ENCODE data around the gene ELL. TPM values are rescaled to one million over a fixed set of nuclear protein-coding genes. Genes with fewer than 3 reads are reported as not detected.

The ELL gene
- total and polyA plus RNA-seq, 2 donors (not counting 3 experiments of a cell fraction or from before 2014, with no cell fraction given): 9.9 to 18.2 TPM

DNA sequence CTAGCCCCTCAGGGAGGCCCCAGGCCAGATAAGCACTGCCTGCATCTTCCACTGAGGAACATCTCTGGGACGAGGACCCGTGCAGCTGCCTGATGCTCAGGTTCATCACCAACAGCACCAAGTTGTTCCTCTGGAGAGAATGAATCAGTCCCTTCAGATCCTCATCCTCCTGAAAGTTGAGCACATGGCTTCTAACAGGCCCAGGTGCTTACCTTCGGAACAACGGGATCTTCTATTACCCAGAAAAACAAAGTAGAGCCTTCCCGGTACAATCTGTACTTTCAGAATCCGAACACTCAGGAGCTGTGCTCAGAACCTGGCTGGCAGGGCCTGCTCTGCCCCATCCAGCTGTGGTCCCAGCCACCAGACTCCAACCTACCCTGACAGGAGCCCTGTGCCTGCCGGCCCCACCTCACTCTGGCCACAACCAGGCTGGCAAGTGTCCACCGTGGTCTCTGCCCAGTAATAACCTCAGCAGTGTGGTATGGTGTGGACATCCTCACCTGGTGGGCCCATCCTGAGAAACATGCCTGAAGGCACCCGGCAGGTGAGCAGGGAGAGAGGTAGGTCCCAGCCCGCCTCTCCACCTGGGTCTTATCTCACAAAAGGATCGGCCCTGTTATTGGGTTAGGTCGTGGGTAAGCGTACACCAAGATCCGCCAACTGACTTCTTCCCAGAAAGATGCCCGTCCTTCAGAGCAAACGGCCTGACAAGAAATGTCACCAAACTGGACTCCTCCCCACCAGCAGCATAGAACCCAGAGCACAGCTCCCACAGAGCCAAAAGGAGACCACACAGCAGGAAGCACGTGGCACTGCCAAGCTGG is 34.1 kb downstream of the ELL start:
- no peak for TF ChIP-seq POLR2AphosphoS5 (IDR thresholded peaks at IDR 0.05; ENCODE audit: insufficient read depth, low read depth, low read length)
- no peak for TF ChIP-seq FOS (IDR thresholded peaks at IDR 0.05; ENCODE audit: borderline replicate concordance, insufficient read depth, low read length)
- TF ChIP-seq GATA2 (IDR thresholded peaks at IDR 0.05; ENCODE audit: insufficient read depth, insufficient read length, low read depth, low read length): no peak
- no peak for TF ChIP-seq EZH2 (IDR thresholded peaks at IDR 0.05; ENCODE audit: borderline replicate concordance, low read depth, low read length, severe bottlenecking)
- TF ChIP-seq, protein P1, sequence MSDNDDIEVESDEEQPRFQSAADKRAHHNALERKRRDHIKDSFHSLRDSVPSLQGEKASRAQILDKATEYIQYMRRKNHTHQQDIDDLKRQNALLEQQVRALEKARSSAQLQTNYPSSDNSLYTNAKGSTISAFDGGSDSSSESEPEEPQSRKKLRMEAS (IDR thresholded peaks at IDR 0.05; ENCODE audit: insufficient read depth, insufficient read length): no peak
- TF ChIP-seq MYC (IDR thresholded peaks at IDR 0.05; ENCODE audit: low read depth, low read length): no peak
- Histone ChIP-seq H3K4me3 (replicated peaks in 1 of 3; ENCODE audit: insufficient read depth in 1 of 3, low read depth in 1 of 3, low read length in 3 of 3) (no peak overlapping the region), H3K27ac (ENCODE audit: insufficient read depth, low read depth, low read length) (no peak overlapping the region), H4K20me1 (replicated peaks; ENCODE audit: control insufficient read depth, extremely low read depth, insufficient read depth, low read length) (no peaks in the 10 kb centered on the region), H3K4me1 (ENCODE audit: control insufficient read depth, extremely low read depth, insufficient read depth, low read length) (peaks cover 9% of the 10 kb centered on the region), H3K36me3 (ENCODE audit: control insufficient read depth in 2 of 2, extremely low read depth in 1 of 2, insufficient read depth in 2 of 2, low read length in 2 of 2) (no peaks in the 10 kb centered on the region), H3K4me2 (ENCODE audit: insufficient read depth, low read length) (no peak overlapping the region), H3K9ac (replicated peaks; ENCODE audit: extremely low read depth, insufficient read depth, low read length) (no peak overlapping the region), H3K9me1 (replicated peaks; ENCODE audit: control insufficient read depth, extremely low read depth, insufficient read depth, low read length) (no peaks in the 10 kb centered on the region), H3K27me3 (ENCODE audit: control insufficient read depth in 2 of 2, insufficient read depth in 2 of 2, low read length in 2 of 2) (no peaks in the 10 kb centered on the region), H3K79me2 (ENCODE audit: control insufficient read depth, insufficient read depth, low read length) (peaks cover 43% of the 10 kb centered on the region), H3K9me3 (replicated peaks; ENCODE audit: control insufficient read depth, insufficient read depth, low read length) (no peaks in the 10 kb centered on the region), H2AFZ (ENCODE audit: low read depth, low read length) (no peak overlapping the region)
- dilution Hi-C loops (cut with MboI; ENCODE audit: extremely low pct_ligation_motif_present, low sequenced_read_pairs): no loop called here
- CTCF ChIA-PET: interaction anchor here (0.6 to 2.2 kb wide), 9 partner anchors 9 to 83 kb away, joined by 3 to 11 read pairs (median 6); no protein-coding TSS in a partner anchor
- POLR2A ChIA-PET: interaction anchor here (0.6 kb wide), 1 partner anchor 12 kb away, joined by 4 read pairs; no protein-coding TSS in a partner anchor
- intact Hi-C loops (cut with micrococcal nuclease): no loop called here
- BruUV-seq (replicated peaks): no TSS peak
- FAIRE-seq (no peak), DNase-seq (ENCODE audit: low read depth, low spot score) (no peak)
